SW480 (cell line): Measurements from ENCODE around the gene ACYP2.
"Not testable (repeated sequence)": the region's sequence is repeated elsewhere in the genome, so short reads cannot be mapped to it uniquely, and the experiment has no call there.

Source experiments
- DNase-seq: peaks from one replicate; pipeline ENCODE4 v3.0.0-alpha.2; 2016; ENCODE audit warnings: low spot score

ACYP2 gene

GRCh38 chr2:54271843-54272627, 156.6 kb downstream of the ACYP2 start:
- DNase-seq = no peak

- peak; percentile 82 for DNase-seq
Observed at GRCh38 chr2:54274781-54275242, 159.4 kb downstream of the ACYP2 start.

DNA sequence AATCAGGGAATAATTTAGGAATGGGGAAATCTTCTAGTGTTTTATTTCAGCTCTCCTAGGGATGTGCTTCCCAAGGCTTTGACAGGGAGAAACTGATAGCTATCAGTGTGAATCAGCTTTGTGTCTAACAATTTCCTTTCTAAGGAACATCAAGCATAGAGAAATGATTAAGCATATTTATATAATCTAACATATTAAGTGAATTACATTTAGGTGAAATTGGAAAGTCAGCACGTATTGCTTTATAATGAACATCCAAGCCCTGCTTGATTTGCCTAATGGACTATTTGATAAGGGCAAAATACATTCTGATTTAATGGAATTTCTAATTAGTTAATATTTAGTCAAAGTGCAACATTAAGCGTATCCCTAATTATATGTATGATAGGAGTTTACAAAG, 160.1 kb downstream of the ACYP2 start:
- DNase-seq = no peak

DNA sequence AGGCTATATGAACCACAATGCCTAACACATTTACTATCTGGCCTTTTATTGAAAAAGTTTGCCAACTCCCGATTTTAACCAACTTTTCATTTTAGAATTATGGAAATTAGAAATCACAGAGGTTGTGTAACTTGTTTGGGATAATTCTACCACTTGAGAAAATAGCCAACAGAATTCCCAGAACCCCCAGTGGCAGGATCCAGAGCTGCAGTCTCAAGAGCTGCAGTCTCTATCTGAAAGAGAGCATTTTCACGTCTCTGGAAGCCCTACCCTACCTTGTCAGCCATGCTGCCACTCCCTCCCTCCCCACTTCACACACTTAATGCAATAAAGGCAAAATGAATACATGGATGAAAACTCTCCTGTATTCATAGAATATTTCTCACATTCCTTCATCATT, 164.0 kb downstream of the ACYP2 start:
- no peak for DNase-seq

GRCh38 chr2:54284826-54285225, 169.4 kb downstream of the ACYP2 start:
- no peak for DNase-seq

GRCh38 chr2:54285451-54285850, 170.0 kb downstream of the ACYP2 start:
- no peak for DNase-seq

DNA sequence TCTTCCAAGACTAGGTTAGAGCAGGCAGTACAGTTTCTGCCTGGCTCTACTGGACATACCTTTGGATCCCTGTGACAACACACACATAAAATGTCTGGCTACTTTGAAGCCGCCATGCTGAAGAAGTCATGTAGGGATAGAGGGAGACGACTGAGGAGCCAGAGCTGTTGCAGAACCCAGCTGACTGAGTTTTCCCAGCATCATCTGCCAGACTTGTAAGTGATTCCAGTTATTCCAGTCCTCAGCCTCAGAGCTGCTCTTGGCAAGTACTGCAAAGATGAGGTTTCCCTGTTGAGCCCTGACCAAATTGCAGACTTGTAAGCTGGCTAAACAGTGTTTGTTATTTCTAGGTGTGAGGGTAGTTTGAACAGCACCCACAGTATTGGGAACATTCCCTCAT, 172.1 kb downstream of the ACYP2 start:
- DNase-seq = no peak

DNA sequence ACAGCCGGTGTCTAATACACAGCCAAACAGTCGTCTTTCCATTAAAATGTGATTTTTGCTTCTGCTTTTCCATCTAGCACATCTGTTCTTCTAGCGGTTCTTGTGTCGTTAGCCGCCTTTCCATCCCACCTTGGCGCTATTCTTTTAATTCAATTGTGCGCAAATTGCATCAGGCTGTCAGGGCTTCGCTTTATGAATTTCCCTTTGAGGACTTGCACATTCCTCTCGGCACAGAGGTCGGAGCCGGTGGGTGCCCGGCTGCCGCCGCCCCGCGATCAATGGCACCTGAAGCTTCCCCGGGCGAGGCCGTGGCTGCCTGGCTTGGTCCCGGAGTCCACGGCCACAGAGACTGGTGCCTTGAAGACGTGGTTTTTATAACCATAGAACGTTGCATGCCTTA, 174.5 kb downstream of the ACYP2 start:
- no peak for DNase-seq

- no peak for DNase-seq
Observed at GRCh38 chr2:54290356-54291025, 175.1 kb downstream of the ACYP2 start.

- not testable (repeated sequence) for DNase-seq
Observed at GRCh38 chr2:54294665-54295064, 179.2 kb downstream of the ACYP2 start.

GRCh38 chr2:54295911-54296310, 180.5 kb downstream of the ACYP2 start:
- DNase-seq = no peak

- no peak for DNase-seq
Observed at GRCh38 chr2:54298514-54298913, 183.1 kb downstream of the ACYP2 start.

GRCh38 chr2:54303631-54304030, 188.2 kb downstream of the ACYP2 start:
- no peak for DNase-seq

- no peak for DNase-seq
Observed at GRCh38 chr2:54306556-54306955, 191.1 kb downstream of the ACYP2 start.

DNA sequence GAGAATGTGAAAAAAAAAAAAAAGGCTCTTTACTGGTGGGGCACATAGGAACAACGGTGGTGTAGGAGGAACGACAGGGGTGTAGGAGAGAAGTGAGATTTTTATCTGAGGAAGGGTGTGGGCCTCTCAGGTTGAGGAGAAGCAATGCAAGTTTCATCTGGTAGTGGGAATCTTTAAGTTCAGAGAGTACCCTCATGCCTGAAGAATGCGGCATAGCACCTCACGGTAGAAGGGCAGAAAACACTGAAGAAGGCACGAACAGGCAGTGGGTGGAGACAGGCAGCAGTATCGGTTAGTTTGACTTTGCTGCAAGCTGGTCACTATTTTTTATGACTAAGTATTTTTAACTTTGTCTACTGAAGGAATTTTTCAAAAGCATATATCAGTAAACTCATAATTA, 192.8 kb downstream of the ACYP2 start:
- DNase-seq = no peak

- DNase-seq = no peak
Observed at GRCh38 chr2:54308782-54309181, 193.4 kb downstream of the ACYP2 start.

GRCh38 chr2:54310311-54310710, 194.9 kb downstream of the ACYP2 start:
- DNase-seq = peak; percentile 55

DNA sequence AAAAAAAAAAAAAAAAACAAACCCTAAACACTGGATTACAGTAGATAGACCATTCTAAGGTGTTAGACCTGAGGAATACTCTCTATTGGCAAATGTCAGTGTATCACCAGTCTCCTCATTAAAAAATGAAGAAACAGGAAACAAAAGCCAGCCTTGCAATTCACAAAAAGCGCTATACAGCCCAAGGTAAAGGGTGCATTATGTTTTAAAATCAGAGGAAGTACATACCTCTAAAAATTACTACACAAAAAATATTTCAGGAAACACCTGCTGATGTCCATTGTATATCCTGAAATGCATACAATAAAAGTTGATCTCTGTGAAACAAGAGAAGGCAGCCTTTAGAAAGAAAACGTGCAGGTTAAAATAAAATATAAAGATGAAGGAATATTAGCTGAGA, 195.5 kb downstream of the ACYP2 start:
- no peak for DNase-seq

DNA sequence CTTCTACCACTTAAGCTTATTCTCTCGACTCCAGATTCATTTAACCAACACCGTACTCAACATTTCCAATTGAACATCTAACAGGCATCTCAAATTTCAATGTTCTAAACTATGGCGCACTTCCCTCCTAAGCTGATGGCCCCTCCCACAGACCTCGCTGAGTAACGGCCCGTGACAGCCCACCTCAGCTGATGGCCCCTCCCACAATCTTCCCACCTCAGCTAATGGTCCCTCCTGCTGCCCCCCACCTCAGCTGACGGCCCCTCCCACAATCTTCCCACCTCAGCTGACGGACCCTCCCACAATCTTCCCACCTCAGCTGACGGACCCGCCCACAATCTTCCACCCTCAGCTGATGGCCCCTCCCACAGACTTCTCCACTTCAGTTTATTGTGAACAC, 197.7 kb downstream of the ACYP2 start:
- no peak for DNase-seq

- DNase-seq = no peak
Observed at GRCh38 chr2:54317973-54318372, 202.6 kb downstream of the ACYP2 start.

DNA sequence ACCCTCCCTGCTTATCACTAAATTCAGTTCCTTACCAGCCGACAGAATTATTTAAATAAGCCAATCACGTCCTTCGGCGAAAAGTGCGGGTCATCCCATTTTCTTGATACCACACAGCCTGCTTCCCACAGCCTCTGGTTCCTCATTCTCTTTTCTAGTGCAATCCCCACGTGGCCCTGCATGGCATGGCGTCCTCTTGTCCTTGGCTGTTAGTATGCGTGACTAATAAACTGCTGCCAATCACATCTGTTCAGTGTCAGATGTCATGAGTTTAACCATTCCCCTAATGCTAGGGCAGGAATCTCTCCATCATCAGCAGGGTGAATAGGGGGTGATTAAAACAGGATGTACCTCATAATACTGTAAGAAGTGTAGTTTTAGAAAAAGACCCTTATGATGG, 203.4 kb downstream of the ACYP2 start:
- DNase-seq = no peak

GRCh38 chr2:54321047-54321446, 205.6 kb downstream of the ACYP2 start:
- no peak for DNase-seq

DNA sequence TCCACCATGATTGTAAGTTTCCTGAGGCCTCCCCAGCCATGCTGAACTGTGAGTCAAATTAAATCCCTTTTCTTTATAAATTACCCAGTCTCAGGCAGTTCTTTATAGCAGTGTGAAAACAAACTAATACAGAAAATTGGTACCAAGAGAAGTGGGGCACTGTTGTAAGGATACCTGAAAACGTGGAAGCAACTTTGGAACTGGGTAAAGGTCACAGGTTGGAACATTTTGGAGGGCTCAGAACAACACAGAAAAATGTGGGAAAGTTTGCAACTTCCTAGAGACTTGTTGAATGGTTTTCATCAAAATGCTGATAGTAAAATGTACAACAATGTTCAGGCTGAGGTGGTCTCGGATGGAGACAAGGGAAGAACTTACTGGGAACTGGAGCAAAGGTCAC, 209.1 kb downstream of the ACYP2 start:
- not testable (repeated sequence) for DNase-seq

DNA sequence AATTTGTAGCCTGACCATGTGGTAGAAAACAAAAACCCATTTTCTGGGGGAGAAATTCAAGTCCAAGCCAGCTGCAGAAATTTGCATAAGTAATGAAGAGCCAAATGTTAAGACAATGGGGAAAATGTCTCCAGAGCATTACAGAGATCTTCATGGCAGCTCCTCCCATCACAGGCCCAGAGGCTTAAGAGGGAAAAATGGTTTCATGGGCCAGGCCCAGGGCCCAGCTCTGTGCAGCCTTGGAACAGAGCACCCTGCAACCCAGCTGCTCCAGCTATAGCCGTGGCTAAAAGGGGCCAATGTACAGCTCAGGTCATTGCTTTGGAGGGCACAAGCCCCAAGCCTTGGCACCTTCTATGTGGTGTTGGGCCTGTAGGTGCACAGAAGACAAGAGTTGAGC, 209.7 kb downstream of the ACYP2 start:
- DNase-seq = no peak
